Measurements from ENCODE around the gene TFIP11.

GRCh38 chr22:26483439-26484359 lies 28.6 kb downstream of the TFIP11 start, which contains the start of the genes HPS4 and SRRD:
- peak in 3 of 11 experiments; percentile 14 to 28 (median 28) for TF ChIP-seq CTCF (IDR thresholded peaks at IDR 0.05 in 8 of 11, conservative IDR thresholded peaks at IDR 0.05 in 3 of 11)
- peak; percentile 70 to 83 (median 78) for TF ChIP-seq POLR2A (IDR thresholded peaks at IDR 0.05)
- TF ChIP-seq POLR2AphosphoS5 (IDR thresholded peaks at IDR 0.05) = peak; percentile 98 to 99 (median 98)
